Endothelial cell of hepatic sinusoid (primary cell): ENCODE results near the gene CCDC92B.
"Not testable (repeated sequence)": the region's sequence is repeated elsewhere in the genome, so short reads cannot be mapped to it uniquely, and the experiment has no call there.

Experiments used
- in situ Hi-C: cut with HindIII; loops from 2 replicates; pipeline ENCODE4 v1.10.0; 2017; ENCODE audit warnings: low sequenced_read_pairs

Gene CCDC92B

DNA sequence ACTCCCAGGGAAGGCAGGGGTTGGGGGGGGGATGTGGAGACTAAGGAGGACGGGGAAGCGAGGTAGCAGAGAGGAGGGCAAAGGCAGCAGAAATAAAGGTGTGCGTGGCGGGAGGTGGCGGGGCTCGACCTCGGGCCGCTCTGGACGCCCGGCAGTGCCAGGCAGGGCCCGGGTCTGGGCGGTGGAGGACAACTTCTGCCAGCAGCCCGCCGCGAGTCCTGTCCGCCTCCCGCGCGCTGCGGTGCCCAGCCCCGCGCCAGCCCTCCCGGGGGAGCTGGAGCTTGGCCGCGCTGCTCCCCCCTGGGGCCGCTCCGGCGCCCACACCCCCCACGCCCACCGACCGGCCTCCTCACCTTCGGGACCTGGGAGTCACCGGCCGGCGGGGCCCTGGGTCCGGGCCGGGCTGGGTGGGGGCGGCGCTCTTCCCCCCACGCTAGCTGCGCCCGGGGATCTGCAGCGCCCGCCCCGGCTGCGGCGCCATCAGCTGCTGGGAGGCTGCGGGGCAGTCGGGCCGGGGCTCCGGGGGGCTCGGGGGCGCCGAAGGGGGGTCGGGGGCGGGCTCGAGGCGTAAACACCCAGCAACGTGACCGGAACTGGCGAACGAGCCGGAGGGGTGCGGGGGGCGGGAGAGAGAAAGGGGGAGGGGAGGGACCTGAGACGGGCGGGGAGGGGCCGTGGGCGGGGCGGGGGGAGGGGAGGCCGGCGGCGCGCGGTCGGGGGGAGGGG, at the start of gene CCDC92B:
TSS of gene CCDC92B (minus strand) at position 595 of the 726 bp plus-strand sequence. CDS start 14,507 bp downstream, outside the sequence.
- in situ Hi-C loops = no loop called here

GRCh38 chr17:2798678-2799077, 49.2 kb upstream of the CCDC92B start:
- in situ Hi-C loops = no loop called here

DNA sequence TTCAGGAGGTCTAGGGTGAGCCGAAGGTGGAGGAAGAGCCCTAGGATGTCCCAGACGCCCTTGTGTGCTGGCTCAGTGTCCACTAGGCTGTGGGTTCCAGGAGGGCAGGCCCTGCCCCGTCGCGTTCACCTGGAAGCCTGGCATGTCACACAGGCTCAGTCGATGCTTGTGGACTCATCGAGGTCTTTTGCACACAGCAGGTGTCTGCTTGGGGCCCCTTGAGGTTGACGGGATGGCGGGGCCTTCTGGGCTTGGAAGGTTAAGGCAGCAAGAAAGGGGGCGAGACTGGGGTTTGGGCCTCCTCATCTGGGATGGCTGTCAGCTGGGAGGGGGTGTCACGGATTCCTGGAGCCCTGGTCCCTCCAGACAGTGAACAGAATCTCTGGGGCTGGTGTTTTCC, 48.7 kb upstream of the CCDC92B start:
- in situ Hi-C loops = no loop called here

GRCh38 chr17:2797637-2798036, 48.2 kb upstream of the CCDC92B start:
- in situ Hi-C loops = no loop called here

- in situ Hi-C loops = no loop called here
Measured at GRCh38 chr17:2797226-2797625, 47.8 kb upstream of the CCDC92B start.

DNA sequence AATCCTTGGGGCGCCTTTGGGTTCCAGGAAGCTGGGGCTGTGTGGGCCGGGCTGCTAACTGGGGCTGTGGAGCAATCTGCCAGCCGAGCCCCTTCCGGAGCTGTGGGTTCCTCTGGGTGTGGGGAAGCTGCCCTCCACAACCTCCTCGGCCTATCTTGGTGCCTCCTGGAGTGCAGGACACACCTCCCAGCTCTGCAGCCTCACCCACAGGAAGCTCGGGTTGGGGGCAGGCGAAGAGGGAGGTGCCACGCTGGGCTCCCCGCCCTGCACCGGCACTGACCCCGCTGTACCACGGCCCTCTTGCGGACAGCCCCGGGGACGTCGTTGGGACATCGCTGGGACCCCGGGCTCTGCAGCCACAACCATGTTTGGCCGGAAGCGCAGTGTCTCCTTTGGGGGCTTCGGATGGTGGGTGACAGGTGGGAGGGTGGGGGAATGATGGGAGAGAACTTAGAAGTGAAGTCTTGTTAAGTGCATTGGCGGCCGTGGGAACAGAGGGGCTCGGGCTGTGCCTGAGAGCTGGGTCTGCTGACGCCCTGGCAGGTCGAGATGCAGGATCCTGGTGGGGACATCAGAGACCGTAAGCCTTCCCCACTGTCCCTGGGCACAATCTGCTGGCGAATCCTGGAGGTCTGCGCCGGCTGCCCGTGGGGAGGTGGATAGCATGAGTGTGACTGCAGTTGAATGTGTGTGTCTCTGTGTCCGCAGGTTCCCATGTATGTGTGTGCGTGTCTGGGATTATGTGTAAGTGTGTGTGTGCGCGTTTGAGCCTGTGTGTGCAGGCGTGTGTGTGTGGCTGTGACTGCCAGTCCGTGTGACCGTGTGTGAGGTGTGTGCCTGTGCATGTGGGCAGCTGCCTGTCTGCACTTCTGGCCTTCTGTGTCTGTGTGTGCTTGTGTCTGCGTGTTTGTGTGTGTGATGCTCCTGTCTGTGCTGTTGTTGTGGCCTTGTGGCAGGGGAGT, 47.0 kb upstream of the CCDC92B start, which contains the start of gene RAP1GAP2:
TSS of gene RAP1GAP2 (plus strand) at position 275 of the 962 bp plus-strand sequence. CDS start at position 365, 90 bp downstream.
- in situ Hi-C loops = no loop called here

- in situ Hi-C loops = no loop called here
Measured at GRCh38 chr17:2795441-2796163, 46.1 kb upstream of the CCDC92B start.

- in situ Hi-C loops = no loop called here
Measured at GRCh38 chr17:2794111-2794803, 44.8 kb upstream of the CCDC92B start.

DNA sequence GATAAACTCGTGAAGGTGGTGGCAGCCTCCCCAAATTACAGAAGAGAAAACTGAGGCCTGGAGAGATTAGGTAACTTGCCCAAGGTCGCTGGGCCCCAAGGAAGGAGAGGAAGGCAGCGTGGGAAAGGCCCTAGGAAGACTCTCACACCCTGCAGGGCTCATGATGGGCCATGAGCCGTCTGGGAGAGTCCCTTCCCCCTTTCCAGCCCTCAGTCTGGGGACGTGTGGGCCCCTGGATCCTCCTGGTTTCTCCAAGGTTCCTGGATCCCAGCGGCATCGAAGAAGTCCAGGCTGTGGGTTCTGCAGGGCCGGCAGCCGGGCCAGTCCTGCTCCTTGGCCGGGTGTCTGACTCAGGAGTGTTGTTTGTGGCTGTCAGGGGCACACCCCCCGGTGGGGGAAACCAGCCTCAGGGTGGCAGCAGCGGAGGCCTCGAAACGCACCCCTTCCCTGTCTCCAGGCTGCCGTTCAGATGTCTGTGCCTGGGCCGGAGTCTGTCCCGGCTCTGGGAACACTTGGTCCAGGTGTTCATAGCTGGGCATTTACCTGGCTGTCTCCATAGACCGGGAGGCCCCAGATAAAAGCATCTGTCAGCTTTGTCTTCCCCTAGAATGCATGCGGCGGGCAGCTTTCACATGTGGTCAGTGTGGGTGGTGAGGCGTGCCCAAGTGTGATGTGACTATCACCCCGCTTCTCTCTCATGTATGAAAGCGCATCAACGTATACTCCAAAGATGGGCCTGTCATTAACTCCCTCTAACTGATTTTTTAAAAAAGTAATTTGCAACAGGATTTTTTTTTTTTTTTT, 43.1 kb upstream of the CCDC92B start:
- in situ Hi-C loops = no loop called here

DNA sequence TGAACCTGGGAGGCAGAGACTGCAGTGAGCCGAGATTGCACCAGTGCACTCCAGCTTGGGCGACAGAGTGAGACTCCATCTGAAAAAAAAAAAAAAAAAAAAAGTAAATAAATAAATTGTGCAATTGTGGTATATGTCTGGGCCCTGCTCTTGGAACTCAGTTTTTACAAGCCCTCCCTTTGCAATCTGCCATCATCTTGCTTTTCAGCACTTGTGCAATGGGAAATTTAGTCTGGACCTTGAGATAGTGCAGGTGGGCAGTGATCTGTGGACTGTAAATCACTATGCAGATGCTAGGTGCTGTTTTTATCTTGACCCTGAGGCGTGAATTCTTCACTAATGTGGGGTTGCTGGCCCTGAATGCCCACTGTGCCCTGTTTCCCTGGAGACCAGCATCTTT, 40.2 kb upstream of the CCDC92B start:
- in situ Hi-C loops = no loop called here

DNA sequence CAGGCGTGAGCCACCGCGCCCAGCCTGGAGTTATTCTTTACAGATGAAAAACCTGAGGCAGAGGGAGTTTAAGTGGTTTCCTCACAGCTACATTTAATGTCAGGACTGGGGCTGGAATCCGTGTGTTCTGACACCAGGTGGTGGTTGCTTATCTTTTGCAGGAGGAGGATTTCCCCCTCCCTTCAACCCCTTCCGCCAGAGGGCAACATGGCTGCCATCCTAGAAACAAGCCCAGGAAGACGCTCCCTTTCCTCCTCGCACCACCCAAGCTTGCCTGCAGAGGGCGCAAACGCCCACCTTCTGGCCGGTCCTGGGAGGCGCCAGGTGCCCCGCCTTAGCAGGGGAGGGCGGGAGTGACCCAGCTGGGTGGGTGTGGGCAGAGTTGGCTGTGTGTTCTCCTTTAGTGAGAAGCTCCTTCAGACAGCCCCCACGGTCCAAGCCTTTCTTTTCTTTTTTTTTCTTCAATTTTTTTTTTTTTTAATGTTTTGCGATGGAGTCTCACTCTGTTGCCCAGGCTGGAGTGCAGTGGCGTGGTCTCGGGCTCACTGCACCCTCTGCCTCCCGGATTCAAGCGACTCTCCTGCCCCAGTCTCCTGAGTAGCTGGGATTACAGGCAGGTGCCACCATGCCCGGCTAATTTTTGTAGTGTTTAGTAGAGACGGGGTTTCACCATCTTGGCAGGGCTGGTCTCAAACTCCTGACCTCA, 36.9 kb upstream of the CCDC92B start:
- in situ Hi-C loops = no loop called here

- in situ Hi-C loops = not testable (repeated sequence)
Measured at GRCh38 chr17:2785376-2785775, 35.9 kb upstream of the CCDC92B start.

DNA sequence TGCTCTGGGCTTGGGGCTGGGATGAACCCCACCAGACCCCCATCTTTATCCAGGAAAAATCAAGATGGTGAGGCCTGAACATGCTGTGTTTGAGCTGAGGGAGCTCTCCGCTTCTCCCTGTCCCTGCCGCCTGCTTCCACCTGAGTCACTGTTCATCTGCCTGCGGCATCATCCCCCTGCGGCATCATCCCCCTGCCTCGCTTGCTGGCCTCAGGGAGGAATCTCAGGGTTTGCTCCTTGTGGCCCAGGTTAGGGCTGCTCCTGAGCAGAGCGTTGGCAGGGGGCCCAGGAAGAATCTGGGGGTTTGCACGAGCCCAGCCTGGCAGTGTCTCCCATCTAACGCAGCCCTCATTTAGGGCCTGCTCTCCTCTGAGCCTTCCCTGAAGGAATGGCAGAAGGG, 35.4 kb upstream of the CCDC92B start:
- in situ Hi-C loops = no loop called here

DNA sequence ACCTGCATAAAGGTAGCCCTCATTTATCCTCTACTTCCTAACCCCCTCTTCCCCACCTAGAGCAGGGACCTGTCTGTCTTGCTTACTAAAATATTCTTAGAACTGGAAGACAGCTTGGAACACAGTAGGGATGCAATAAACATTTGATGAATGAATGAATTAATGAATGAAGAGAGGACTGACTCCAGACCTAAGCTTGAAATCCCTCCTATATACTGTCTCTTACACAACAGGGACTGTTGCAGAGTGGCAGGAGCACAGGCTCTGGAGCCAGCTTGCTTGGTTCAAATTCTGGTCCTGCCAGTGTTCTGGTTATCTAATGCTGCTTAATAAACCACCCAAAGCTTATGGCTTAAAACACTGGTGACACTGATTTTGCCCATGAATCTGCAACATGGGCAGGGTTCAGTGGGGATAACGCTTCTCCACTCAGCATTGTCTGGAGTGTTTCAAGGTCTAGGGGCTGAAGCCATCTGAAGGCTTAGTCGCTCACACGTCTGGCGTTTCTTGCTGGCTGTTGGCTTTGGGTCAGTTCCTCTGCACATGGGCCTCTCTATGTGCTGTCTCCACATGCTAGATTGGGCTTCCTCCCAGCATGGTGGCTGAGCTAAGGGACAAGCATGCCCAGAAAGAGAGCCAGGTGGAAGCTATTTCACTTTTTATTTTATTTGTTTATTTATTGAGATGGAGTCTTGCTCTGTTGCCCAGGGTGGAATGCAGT, 34.0 kb upstream of the CCDC92B start:
- in situ Hi-C loops = no loop called here

GRCh38 chr17:2782055-2782454, 32.6 kb upstream of the CCDC92B start:
- in situ Hi-C loops = no loop called here

DNA sequence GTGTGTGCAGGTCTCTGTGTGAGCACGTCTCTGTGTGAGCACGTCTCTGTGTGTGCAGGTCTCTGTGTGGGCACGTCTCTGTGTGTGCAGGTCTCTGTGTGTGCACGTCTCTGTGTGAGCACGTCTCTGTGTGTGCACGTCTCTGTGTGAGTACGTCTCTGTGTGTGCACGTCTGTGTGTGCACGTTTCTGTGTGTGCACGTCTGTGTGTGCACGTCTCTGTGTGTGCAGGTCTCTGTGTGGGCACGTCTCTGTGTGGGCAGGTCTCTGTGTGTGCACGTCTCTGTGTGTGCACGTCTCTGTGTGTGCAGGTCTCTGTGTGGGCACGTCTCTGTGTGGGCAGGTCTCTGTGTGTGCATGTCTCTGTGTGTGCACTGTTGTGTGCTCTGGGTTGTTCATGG, 32.1 kb upstream of the CCDC92B start:
- in situ Hi-C loops = not testable (repeated sequence)

DNA sequence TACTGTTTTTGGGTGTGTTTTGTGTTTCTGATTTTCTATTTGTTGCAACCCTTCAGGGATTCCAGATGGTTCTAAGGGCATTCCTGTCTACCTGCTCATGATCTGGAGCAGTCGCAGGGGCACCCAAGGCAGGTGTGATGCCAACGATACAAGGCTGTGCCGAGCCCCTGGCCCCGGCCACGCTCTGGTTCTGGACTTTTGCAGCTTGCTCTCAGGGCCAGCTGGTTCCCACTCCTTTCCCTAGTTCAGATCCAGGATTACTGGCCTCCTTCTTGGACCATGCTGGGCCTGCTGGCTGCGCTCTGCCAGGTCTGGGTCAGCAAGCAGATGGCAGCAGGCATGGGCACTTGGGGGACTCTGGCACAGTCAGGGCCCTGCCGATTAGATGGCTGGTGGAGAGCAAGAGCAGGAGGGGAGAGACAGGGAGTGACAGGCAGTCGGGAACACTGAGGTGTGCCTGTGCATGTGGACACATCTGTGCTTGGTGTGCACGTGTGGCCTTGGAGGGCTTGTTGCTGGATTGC, 31.5 kb upstream of the CCDC92B start:
- in situ Hi-C loops = no loop called here

GRCh38 chr17:2780256-2780655, 30.8 kb upstream of the CCDC92B start:
- in situ Hi-C loops = no loop called here
